Psoas muscle (tissue), 8 donors: Measurements from ENCODE around the gene SYT9. TPM values are rescaled to one million over a fixed set of nuclear protein-coding genes. Genes with fewer than 3 reads are reported as not detected.

Experiments used
- ATAC-seq, 4 donors: fragments of 200-7000 bp; cut with Tn5 transposase; one replicate each; pipeline ENCODE4 v1.9.1; 2020; ENCODE audit warnings: moderate library complexity in 3 of 4, mild to moderate bottlenecking in 2 of 4
- DNase-seq, 2 donors: peaks; one replicate each; pipeline ENCODE4 v3.0.0-alpha.2; 2020
- H3K27ac ChIP-seq: fragments of 200-600 bp; one replicate; pipeline ENCODE4 v1.8.0; 2022
- H3K27me3 ChIP-seq, 3 donors: fragments of 200-600 bp in 1 of 3; one replicate each; pipeline versions ENCODE4 v1.6.1 to v1.8.0; 2013 to 2022; ENCODE audit warnings: low read length in 2 of 3, mild to moderate bottlenecking in 2 of 3, moderate library complexity in 1 of 3; ENCODE audit not compliant: insufficient read depth in 3 of 3
- H3K36me3 ChIP-seq, 2 donors: fragments of 200-600 bp in 1 of 2; one replicate each; pipeline versions ENCODE4 v1.6.1 to v1.8.0; 2013 to 2022; ENCODE audit warnings: low read depth in 1 of 2, mild to moderate bottlenecking in 1 of 2, moderate library complexity in 1 of 2; ENCODE audit not compliant: insufficient read depth in 1 of 2
- H3K4me1 ChIP-seq: fragments of 200-600 bp; one replicate; pipeline ENCODE4 v1.8.0; 2022
- H3K4me3 ChIP-seq: fragments of 200-600 bp; one replicate; pipeline ENCODE4 v1.8.0; 2022; ENCODE audit warnings: mild to moderate bottlenecking
- H3K9me3 ChIP-seq: fragments of 200-600 bp; one replicate; pipeline ENCODE4 v1.8.0; 2022
- CTCF ChIP-seq: fragments of 200-600 bp; IDR thresholded peaks from one replicate; pipeline ENCODE4 v1.8.0; 2022; ENCODE audit warnings: antibody characterized with exemption
- WGBS, 3 donors: extraction: QIAGEN DNeasy Blood & Tissue Kit; methylation state at CpG; one replicate each; pipeline versions ENCODE4 v1.1.6 to v1.1.7; 2013; 5-methylcytosine and 5-hydroxymethylcytosine counted together
- intact Hi-C, 2 donors: fragments of 100-400 bp; cut with DNase I; formaldehyde crosslinking; loops; one replicate each; pipeline versions ENCODE4 v1.11.0 to v1.14.2; 2022
- polyA plus RNA-seq, 3 donors: library from polyadenylated mRNA; stranded (reverse); fragments of 200-250 nt; gene quantifications; one replicate each; pipeline ENCODE4 v1.2.3, GENCODE V29; 2013
- total RNA-seq, 4 donors: library from RNA; stranded (reverse); fragmentation: NEBNext Ultra II Directional in 2 of 4; extraction: Animal tissue kit (Norgen Biotek cat#: 25700) in 2 of 4; gene quantifications; one replicate each; pipeline versions ENCODE4 v1.2.1 to v1.2.4, GENCODE V29; 2021 to 2023
- donor health status: healthy with polysubstance abuse.
- donor health status: DM: no; HTN: no; CAD: no; lungs with moderate emphysema.
- donor health status: Bipolar disorder and iron deficiency.
- donor health status: healthy.
- donor health status: DM: yes; HTN: yes; CAD: no.
- donor health status: DM: no; HTN: no; CAD: no.
- donor health status: DM: no; HTN: no; CAD: no.
- donor health status: DM: yes; HTN: yes; CAD: no.

The SYT9 gene
- total and polyA plus RNA-seq, 7 donors, result 0.03 TPM; not detected in 5

- Histone ChIP-seq H3K4me1 (no peaks in the 10 kb centered on the region), H3K36me3 (no peaks in the 10 kb centered on the region), H3K27me3 (no peaks in the 10 kb centered on the region), H3K9me3 (no peaks in the 10 kb centered on the region), H3K4me3 (no peak overlapping the region), H3K27ac (no peak overlapping the region)
- intact Hi-C loops, result loop anchor here in 1 of 2 donors (10.0 kb wide), 1 partner anchor 205 kb away; no protein-coding TSS in a partner anchor
- 79 to 89% (median 81%) methylated on average over 3 of the region's 3 CpGs for WGBS, 3 donors
- ATAC-seq (no peak), DNase-seq (no peak)
- no peak for TF ChIP-seq CTCF
Measured at GRCh38 chr11:7449211-7449840, 197.6 kb downstream of the SYT9 start.

- DNase-seq, result no peak
- intact Hi-C loops, result loop anchor here (10.0 kb wide), 2 partner anchors 205 to 225 kb away; partner anchors contain the start of gene CYB5R2 (in 1 of the 2)
- no peak overlapping the region for H3K27ac ChIP-seq
- no peaks in the 10 kb centered on the region for H3K27me3 ChIP-seq
- H3K4me3 ChIP-seq, result no peak overlapping the region
- no peaks in the 10 kb centered on the region for H3K36me3 ChIP-seq
- TF ChIP-seq CTCF, result no peak
- no peaks in the 10 kb centered on the region for H3K4me1 ChIP-seq
- H3K9me3 ChIP-seq, result no peaks in the 10 kb centered on the region
- no peak for ATAC-seq
- 52 to 60% (median 53%) methylated on average over 4 of the region's 4 CpGs for WGBS, 3 donors
Measured at GRCh38 chr11:7449841-7450214, 198.1 kb downstream of the SYT9 start.

GRCh38 chr11:7450836-7451235, 199.1 kb downstream of the SYT9 start:
- H3K27ac ChIP-seq, result no peak overlapping the region
- no peaks in the 10 kb centered on the region for H3K4me1 ChIP-seq
- intact Hi-C loops, result loop anchor here in 1 of 2 donors (10.0 kb wide), 1 partner anchor 224 kb away; the partner anchor contains the start of gene CYB5R2
- no peaks in the 10 kb centered on the region for H3K9me3 ChIP-seq
- H3K36me3 ChIP-seq, result no peaks in the 10 kb centered on the region
- 63 to 70% (median 67%) methylated on average over 3 of the region's 3 CpGs for WGBS, 3 donors
- TF ChIP-seq CTCF, result no peak
- ATAC-seq (no peak), DNase-seq (no peak)
- H3K4me3 ChIP-seq, result no peak overlapping the region
- no peaks in the 10 kb centered on the region for H3K27me3 ChIP-seq

GRCh38 chr11:7451520-7451919, 199.8 kb downstream of the SYT9 start:
- H3K27ac ChIP-seq, result no peak overlapping the region
- H3K4me1 ChIP-seq, result no peaks in the 10 kb centered on the region
- WGBS, 3 donors, result 73 to 86% (median 83%) methylated on average over 3 of the region's 3 CpGs
- ATAC-seq (no peak), DNase-seq (no peak)
- intact Hi-C loops, result loop anchor here in 1 of 2 donors (10.0 kb wide), 1 partner anchor 223 kb away; the partner anchor contains the start of gene CYB5R2
- no peak for TF ChIP-seq CTCF
- H3K9me3 ChIP-seq, result no peaks in the 10 kb centered on the region
- H3K4me3 ChIP-seq, result no peak overlapping the region
- H3K36me3 ChIP-seq, result no peaks in the 10 kb centered on the region
- H3K27me3 ChIP-seq, result no peaks in the 10 kb centered on the region
